Liver (tissue), 9 donors: ENCODE data around the gene RSL1D1. TPM values are rescaled to one million over a fixed set of nuclear protein-coding genes. Genes with fewer than 3 reads are reported as not detected.

Source experiments
- DNase-seq: peaks from one replicate; pipeline ENCODE4 v3.0.0-alpha.2; 2017; ENCODE audit warnings: low spot score
- H3K27ac ChIP-seq, 2 donors: one replicate each; pipeline ENCODE4 v1.7.0; 2013; ENCODE audit warnings: inconsistent platforms in 2 of 2, low read length in 2 of 2, control low read depth in 1 of 2, low read depth in 1 of 2, mild to moderate bottlenecking in 1 of 2
- H3K27me3 ChIP-seq, 4 donors: one replicate each; pipeline versions ENCODE4 v1.6.1 to v1.7.0; 2013; ENCODE audit warnings: low read length in 3 of 4, inconsistent platforms in 1 of 4, mild to moderate bottlenecking in 1 of 4, moderate library complexity in 1 of 4; ENCODE audit not compliant: control insufficient read depth in 4 of 4, insufficient read depth in 4 of 4
- H3K36me3 ChIP-seq, 4 donors: one replicate each; pipeline versions ENCODE4 v1.6.1 to v1.7.0; 2013; ENCODE audit warnings: low read length in 3 of 4, mild to moderate bottlenecking in 3 of 4, low read depth in 1 of 4, moderate library complexity in 1 of 4; ENCODE audit not compliant: control insufficient read depth in 4 of 4, insufficient read depth in 3 of 4
- H3K4me1 ChIP-seq, 4 donors: one replicate each; pipeline versions ENCODE4 v1.6.1 to v1.7.0; 2013; ENCODE audit warnings: low read length in 3 of 4, mild to moderate bottlenecking in 3 of 4, moderate library complexity in 1 of 4; ENCODE audit not compliant: control insufficient read depth in 4 of 4, insufficient read depth in 4 of 4
- H3K4me3 ChIP-seq, 3 donors: one replicate each; pipeline versions ENCODE4 v1.6.1 to v1.7.0; 2013; ENCODE audit warnings: low read length in 3 of 3, control low read depth in 1 of 3, low read depth in 1 of 3, mild to moderate bottlenecking in 1 of 3
- H3K9ac ChIP-seq, 2 donors: one replicate each; pipeline ENCODE4 v1.7.0; 2013; ENCODE audit warnings: low read length in 2 of 2, mild to moderate bottlenecking in 2 of 2, moderate library complexity in 2 of 2, control low read depth in 1 of 2, low read depth in 1 of 2
- H3K9me3 ChIP-seq, 4 donors: one replicate each; pipeline versions ENCODE4 v1.6.1 to v1.7.0; 2013; ENCODE audit warnings: low read length in 3 of 4; ENCODE audit not compliant: control insufficient read depth in 4 of 4
- EGR1 ChIP-seq, 2 donors: IDR thresholded peaks; 2 replicates each; pipeline ENCODE4 v1.6.1; 2016 to 2018; ENCODE audit warnings: antibody characterized with exemption in 2 of 2, low read depth in 2 of 2
- FOXA1 ChIP-seq: IDR thresholded peaks from 2 replicates; pipeline ENCODE4 v1.6.1; 2016; ENCODE audit warnings: antibody characterized with exemption
- FOXA2 ChIP-seq: IDR thresholded peaks from 2 replicates; pipeline ENCODE4 v1.6.1; 2016; ENCODE audit warnings: antibody characterized with exemption
- GABPA ChIP-seq, 2 donors: IDR thresholded peaks in 1 of 2; conservative IDR thresholded peaks in 1 of 2; 2 replicates each; pipeline ENCODE4 v1.6.1; 2016; ENCODE audit warnings: antibody characterized with exemption in 2 of 2, mild to moderate bottlenecking in 1 of 2, moderate library complexity in 1 of 2
- HNF4A ChIP-seq, 2 donors: conservative IDR thresholded peaks; 2 replicates each; pipeline ENCODE4 v1.6.1; 2016; ENCODE audit warnings: antibody characterized with exemption in 2 of 2, mild to moderate bottlenecking in 2 of 2
- HNF4G ChIP-seq: IDR thresholded peaks from 2 replicates; pipeline ENCODE4 v1.6.1; 2016; ENCODE audit warnings: antibody characterized with exemption
- JUND ChIP-seq, 2 donors: IDR thresholded peaks; 2 replicates each; pipeline ENCODE4 v1.6.1; 2016; ENCODE audit warnings: antibody characterized with exemption in 2 of 2
- NR2F2 ChIP-seq: IDR thresholded peaks from 2 replicates; pipeline ENCODE4 v1.6.1; 2016; ENCODE audit warnings: antibody characterized with exemption
- RAD21 ChIP-seq, 2 donors: IDR thresholded peaks; 2 replicates each; pipeline ENCODE4 v1.6.1; 2016; ENCODE audit warnings: antibody characterized with exemption in 2 of 2, mild to moderate bottlenecking in 2 of 2
- RXRA ChIP-seq, 2 donors: IDR thresholded peaks; 2 replicates each; pipeline ENCODE4 v1.6.1; 2017 to 2018; ENCODE audit warnings: antibody characterized with exemption in 2 of 2, mild to moderate bottlenecking in 1 of 2
- SP1 ChIP-seq: IDR thresholded peaks from 2 replicates; pipeline ENCODE4 v1.6.1; 2018; ENCODE audit warnings: antibody characterized with exemption, mild to moderate bottlenecking
- TAF1 ChIP-seq: conservative IDR thresholded peaks from 2 replicates; pipeline ENCODE4 v1.6.1; 2016; ENCODE audit warnings: antibody characterized with exemption, mild to moderate bottlenecking
- YY1 ChIP-seq: IDR thresholded peaks from 2 replicates; pipeline ENCODE4 v1.6.1; 2016; ENCODE audit warnings: antibody characterized with exemption, mild to moderate bottlenecking
- WGBS: extraction: QIAGEN DNeasy Blood & Tissue Kit; methylation state at CpG from one replicate; pipeline ENCODE4 v1.1.7; 2013; 5-methylcytosine and 5-hydroxymethylcytosine counted together
- polyA plus RNA-seq, 2 donors: library from polyadenylated mRNA; stranded (reverse) in 1 of 2; unstranded in 1 of 2; fragments of 200-250 nt in 1 of 2; fragments of >200 nt in 1 of 2; fragmentation: Nextera tagmentation in 1 of 2; extraction: Ambion mirVana in 1 of 2; gene quantifications; one replicate each; pipeline versions ENCODE4 v1.2.1 to v1.2.3, GENCODE V29; 2013 to 2015
- total RNA-seq, 2 donors: library from RNA; depleted of rRNA; stranded (reverse); fragments of >200 nt; gene quantifications; one replicate each; pipeline ENCODE4 v1.2.3, GENCODE V29; 2014
- TF ChIP-seq, protein P1 (sequence below): IDR thresholded peaks from 2 replicates; pipeline ENCODE4 v1.6.1; 2016; ENCODE audit warnings: antibody characterized with exemption
- TF ChIP-seq, protein P2 (sequence below): IDR thresholded peaks from 2 replicates; pipeline ENCODE4 v1.6.1; 2016; ENCODE audit warnings: antibody characterized with exemption
- TF ChIP-seq, protein P3 (sequence below): IDR thresholded peaks from 2 replicates; pipeline ENCODE4 v1.6.1; 2016; ENCODE audit warnings: antibody characterized with exemption, mild to moderate bottlenecking
- TF ChIP-seq, protein P4 (sequence below): fragments of 150-350 bp; IDR thresholded peaks from 2 replicates; pipeline ENCODE4 v1.5.1; 2017; ENCODE audit warnings: improper control_type of control experiment, low read depth, low read length; ENCODE audit not compliant: missing input control
- TF ChIP-seq, protein P5 (sequence below): IDR thresholded peaks from 2 replicates; pipeline ENCODE4 v1.6.1; 2016; ENCODE audit warnings: antibody characterized with exemption
- donor health status: healthy.
- donor health status: healthy.
- donor health status: healthy.
- donor health status: healthy.
- donor health status: healthy.

Gene RSL1D1
- total and polyA plus RNA-seq, 4 donors, result 35.2 to 59.7 (median 43.3) TPM

DNA sequence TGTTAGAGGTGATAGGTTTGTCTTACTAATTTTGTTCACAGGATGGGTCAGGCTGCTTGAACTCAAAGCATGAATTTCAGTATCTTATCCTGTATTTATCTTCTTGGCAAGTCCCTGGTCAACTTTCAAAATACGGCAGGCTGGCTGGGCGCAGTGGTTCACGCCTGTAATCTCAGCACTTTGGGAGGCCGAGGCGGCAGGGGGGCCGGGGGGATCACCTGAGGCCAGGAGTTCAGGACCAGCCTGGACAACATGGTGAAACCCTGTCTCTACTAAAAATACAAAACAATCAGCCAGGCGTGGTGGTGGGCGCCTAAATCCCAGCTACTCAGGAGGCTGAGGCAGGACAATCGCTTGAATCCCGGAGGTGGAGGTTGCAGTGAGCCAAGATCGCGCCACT, 25.0 kb upstream of the RSL1D1 start:
- Histone ChIP-seq H3K4me1 (peaks cover 0 to 7% (median 4%) of the 10 kb centered on the region in 4 donors), H3K9ac (no peak overlapping the region), H3K4me3 (no peak overlapping the region), H3K27ac (no peak overlapping the region), H3K27me3 (no peaks in the 10 kb centered on the region), H3K36me3 (peaks cover 5 to 53% (median 32%) of the 10 kb centered on the region in 4 donors), H3K9me3 (no peaks in the 10 kb centered on the region)
- WGBS, result 92% methylated on average over 12 of the region's 12 CpGs
- TF ChIP-seq, protein P1, sequence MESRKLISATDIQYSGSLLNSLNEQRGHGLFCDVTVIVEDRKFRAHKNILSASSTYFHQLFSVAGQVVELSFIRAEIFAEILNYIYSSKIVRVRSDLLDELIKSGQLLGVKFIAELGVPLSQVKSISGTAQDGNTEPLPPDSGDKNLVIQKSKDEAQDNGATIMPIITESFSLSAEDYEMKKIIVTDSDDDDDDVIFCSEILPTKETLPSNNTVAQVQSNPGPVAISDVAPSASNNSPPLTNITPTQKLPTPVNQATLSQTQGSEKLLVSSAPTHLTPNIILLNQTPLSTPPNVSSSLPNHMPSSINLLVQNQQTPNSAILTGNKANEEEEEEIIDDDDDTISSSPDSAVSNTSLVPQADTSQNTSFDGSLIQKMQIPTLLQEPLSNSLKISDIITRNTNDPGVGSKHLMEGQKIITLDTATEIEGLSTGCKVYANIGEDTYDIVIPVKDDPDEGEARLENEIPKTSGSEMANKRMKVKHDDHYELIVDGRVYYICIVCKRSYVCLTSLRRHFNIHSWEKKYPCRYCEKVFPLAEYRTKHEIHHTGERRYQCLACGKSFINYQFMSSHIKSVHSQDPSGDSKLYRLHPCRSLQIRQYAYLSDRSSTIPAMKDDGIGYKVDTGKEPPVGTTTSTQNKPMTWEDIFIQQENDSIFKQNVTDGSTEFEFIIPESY, result no peak
- TF ChIP-seq TAF1, result no peak
- no peak for TF ChIP-seq YY1
- no peak for TF ChIP-seq SP1
- no peak for TF ChIP-seq RXRA (IDR thresholded peaks at IDR 0.05)
- TF ChIP-seq, protein P2, sequence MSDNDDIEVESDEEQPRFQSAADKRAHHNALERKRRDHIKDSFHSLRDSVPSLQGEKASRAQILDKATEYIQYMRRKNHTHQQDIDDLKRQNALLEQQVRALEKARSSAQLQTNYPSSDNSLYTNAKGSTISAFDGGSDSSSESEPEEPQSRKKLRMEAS, result no peak
- TF ChIP-seq, protein P3, sequence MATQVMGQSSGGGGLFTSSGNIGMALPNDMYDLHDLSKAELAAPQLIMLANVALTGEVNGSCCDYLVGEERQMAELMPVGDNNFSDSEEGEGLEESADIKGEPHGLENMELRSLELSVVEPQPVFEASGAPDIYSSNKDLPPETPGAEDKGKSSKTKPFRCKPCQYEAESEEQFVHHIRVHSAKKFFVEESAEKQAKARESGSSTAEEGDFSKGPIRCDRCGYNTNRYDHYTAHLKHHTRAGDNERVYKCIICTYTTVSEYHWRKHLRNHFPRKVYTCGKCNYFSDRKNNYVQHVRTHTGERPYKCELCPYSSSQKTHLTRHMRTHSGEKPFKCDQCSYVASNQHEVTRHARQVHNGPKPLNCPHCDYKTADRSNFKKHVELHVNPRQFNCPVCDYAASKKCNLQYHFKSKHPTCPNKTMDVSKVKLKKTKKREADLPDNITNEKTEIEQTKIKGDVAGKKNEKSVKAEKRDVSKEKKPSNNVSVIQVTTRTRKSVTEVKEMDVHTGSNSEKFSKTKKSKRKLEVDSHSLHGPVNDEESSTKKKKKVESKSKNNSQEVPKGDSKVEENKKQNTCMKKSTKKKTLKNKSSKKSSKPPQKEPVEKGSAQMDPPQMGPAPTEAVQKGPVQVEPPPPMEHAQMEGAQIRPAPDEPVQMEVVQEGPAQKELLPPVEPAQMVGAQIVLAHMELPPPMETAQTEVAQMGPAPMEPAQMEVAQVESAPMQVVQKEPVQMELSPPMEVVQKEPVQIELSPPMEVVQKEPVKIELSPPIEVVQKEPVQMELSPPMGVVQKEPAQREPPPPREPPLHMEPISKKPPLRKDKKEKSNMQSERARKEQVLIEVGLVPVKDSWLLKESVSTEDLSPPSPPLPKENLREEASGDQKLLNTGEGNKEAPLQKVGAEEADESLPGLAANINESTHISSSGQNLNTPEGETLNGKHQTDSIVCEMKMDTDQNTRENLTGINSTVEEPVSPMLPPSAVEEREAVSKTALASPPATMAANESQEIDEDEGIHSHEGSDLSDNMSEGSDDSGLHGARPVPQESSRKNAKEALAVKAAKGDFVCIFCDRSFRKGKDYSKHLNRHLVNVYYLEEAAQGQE, result no peak
- TF ChIP-seq HNF4G, result no peak
- no peak for TF ChIP-seq NR2F2
- no peak for TF ChIP-seq FOXA1
- TF ChIP-seq HNF4A (conservative IDR thresholded peaks at IDR 0.05), result no peak
- TF ChIP-seq, protein P4, sequence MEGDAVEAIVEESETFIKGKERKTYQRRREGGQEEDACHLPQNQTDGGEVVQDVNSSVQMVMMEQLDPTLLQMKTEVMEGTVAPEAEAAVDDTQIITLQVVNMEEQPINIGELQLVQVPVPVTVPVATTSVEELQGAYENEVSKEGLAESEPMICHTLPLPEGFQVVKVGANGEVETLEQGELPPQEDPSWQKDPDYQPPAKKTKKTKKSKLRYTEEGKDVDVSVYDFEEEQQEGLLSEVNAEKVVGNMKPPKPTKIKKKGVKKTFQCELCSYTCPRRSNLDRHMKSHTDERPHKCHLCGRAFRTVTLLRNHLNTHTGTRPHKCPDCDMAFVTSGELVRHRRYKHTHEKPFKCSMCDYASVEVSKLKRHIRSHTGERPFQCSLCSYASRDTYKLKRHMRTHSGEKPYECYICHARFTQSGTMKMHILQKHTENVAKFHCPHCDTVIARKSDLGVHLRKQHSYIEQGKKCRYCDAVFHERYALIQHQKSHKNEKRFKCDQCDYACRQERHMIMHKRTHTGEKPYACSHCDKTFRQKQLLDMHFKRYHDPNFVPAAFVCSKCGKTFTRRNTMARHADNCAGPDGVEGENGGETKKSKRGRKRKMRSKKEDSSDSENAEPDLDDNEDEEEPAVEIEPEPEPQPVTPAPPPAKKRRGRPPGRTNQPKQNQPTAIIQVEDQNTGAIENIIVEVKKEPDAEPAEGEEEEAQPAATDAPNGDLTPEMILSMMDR, result no peak
- TF ChIP-seq FOXA2, result no peak
- TF ChIP-seq, protein P5, sequence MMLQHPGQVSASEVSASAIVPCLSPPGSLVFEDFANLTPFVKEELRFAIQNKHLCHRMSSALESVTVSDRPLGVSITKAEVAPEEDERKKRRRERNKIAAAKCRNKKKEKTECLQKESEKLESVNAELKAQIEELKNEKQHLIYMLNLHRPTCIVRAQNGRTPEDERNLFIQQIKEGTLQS, result no peak
- no peak for TF ChIP-seq RAD21 (IDR thresholded peaks at IDR 0.05)
- TF ChIP-seq EGR1 (IDR thresholded peaks at IDR 0.05; ENCODE audit: low read depth in 2 of 2), result no peak
- TF ChIP-seq JUND (IDR thresholded peaks at IDR 0.05), result no peak
- no peak for TF ChIP-seq GABPA (IDR thresholded peaks at IDR 0.05 in 1 of 2, conservative IDR thresholded peaks at IDR 0.05 in 1 of 2)
- DNase-seq, result no peak
